GM21528 (cell line): ENCODE results near the gene DNAH17.

ENCODE experiments used
- ATAC-seq: cut with Tn5 transposase; IDR thresholded peaks from one replicate; pipeline ENCODE4 v1.9.1; 2021; ENCODE audit warnings: mild to moderate bottlenecking, moderate library complexity; ENCODE audit not compliant: unreplicated experiment, low FRiP score

Gene DNAH17

DNA sequence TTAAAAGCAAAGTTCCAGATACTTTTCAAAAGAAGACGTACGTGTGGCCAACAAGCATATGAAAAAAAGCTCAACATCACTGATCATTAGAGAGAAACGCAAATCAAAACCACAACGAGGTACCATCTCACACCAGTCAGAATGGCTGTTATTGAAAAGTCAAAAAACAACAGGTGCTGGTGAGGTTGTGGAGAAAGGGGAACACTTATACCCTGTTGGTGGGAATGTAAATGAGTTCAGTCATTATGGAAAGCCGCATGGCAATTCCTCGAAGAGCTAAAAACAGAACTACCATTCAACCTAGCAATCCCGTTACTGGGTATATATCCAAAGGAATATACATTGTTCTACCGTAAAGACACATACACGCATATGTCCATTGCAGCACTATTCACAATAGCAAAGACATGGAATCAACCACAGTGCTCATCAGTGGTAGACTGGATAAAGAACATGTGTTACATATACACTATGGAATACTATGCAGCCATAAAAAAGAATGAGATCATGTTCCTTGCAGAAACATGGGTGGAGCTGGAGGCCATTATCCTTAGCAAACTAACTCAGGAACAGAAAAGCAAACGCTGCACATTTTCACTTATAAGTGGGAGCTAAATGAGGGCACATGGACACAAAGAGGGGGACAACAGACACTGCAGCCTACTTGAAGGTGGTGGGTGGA, 31.1 kb upstream of the DNAH17 start:
- ATAC-seq: no peak

DNA sequence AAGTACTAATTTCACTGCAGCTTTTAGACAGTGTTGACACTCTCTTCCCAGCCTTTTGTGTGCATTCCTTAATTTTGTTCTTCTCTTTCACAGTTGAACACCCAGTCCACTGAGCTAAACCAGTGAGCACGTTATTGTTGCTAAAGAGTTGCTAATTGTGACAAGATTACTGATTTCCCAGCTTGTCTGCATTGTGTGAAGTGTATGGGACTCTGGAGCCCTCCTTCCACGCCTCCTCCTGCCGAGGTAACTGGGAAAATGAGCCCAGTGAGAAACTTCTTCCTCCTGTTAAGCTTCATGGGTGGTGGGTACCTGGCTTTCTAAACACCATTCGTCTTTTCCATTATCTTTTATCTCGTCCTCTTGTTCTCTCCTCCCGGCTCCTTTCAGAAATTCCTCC, 29.8 kb upstream of the DNAH17 start:
- ATAC-seq: no peak

DNA sequence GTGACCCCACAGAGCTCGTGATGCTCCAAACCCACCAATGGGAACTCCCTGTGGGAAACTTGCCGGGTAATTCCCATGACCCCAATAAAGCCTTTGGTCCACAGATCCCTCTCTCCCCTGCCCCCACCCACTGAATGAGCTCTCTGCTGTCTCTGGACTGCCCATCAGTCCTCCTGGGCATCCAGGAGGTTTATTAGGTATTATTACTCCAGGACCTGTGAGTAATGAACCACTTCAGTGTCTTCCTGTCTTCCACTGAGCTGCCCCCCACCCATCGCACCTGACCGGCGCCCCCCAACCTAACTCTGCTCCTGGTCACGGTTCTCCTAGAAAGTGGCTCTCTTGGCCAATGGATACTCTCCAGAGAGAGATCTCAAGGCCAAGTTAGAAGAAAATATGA, 28.7 kb upstream of the DNAH17 start:
- ATAC-seq: no peak

DNA sequence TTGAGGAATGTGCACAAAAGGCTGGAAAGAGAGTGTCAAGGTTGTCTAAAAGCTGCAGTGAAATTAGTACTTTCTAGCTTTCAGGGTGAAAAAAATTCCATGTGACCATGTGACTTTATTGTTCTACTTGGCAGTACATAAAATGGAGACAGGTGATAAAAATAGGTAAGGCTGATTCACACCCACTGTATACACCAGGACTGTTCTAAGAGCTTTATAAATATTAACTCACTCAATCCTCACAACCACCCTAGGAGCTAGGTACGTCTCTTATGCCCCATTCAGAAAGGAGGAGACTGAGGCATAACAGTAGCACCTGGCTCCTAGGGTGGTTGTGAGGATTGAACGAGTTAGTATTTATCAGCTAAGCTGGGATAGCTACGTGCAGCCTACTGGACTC, 28.2 kb upstream of the DNAH17 start:
- ATAC-seq: no peak

DNA sequence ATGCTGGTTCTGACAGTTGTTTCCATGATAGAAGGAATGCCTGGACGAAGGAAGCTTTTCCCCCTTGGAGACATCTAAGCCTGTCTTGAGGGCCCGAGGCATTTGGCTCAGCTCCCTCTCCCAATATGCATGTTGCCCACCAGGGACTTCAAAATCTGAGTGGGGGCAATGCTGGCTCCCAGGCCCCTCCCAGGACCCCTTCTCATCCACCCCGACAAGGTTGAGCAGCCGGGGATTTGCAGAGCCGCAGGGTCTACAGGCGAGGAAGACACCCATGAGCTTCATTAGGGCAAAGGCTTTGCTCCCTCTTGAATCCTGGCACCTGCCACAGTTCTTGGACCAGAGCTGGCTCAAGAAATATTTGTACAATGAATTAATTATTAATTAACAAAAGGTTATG, 25.1 kb upstream of the DNAH17 start:
- no peak for ATAC-seq

DNA sequence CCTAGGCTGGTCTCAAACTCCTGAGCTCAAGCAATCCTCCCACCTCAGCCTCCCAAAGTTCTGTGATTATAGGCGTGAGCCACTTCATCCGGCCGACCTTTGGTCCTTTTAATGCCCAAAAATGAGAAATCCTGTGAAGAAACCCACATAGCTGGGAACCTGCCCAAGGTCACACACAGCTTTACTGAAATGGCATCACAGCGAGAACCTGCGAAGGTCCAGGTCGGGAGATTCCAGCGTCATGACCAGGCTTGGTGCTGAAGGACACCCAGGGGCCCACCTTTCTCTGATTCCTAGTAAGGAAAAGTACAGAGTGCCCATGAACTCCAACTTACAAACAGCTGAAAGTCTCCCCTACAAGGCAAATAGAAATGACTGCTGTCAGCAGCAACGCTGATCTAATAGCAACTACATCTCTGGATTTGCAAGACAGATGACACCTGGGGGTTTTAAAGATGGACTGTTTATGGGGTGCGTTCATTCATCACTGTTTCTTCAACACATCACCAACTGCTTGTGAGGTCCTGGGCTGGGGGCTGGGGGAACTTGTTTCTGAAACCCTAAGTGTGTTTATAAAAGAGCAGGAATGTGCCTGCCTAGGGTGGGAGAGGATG, 24.5 kb upstream of the DNAH17 start:
- no peak for ATAC-seq

DNA sequence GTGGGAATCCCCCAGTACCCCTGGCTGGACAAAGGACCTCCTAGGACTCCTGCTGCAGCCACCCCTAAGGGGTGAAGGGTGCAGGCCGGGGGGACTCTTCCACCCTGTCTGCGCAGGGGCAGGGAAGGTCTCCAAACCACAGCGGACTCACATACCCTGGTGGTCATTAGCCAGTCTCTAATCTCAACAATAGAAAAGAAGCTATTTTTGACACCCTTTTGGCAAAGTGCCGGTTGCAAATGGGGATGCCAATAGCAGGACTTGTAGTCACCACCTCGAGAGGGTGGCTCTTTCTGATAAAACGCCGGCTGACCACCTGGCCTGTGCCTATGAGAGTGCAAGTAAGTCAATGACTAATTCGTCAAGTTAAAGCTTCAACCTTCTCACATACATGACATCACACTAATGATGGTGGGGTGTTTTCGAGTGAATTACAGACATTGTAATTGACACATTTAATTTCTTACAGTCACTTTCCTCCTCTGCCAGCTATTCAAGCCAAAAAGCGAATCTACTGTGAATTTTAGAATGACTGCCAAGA, 23.1 kb upstream of the DNAH17 start:
- no peak for ATAC-seq

DNA sequence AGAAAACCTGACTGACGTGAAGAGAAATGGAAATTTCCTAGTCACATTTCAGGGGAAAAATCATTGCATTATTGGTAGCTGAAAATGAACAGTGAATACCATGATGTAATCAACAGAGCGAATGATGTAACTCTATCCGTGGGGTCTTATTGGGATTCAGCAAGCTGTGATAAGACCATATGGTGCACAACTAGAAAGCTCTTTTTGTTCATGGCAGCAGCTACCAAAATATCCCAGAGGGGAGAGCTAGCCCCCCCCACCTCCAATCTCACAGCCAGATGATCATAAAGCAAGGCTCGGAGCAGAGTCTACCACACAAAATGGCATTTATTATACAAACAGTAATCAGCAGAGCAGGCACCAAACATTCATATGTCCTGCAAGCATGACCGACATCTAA, 22.2 kb upstream of the DNAH17 start:
- no peak for ATAC-seq

DNA sequence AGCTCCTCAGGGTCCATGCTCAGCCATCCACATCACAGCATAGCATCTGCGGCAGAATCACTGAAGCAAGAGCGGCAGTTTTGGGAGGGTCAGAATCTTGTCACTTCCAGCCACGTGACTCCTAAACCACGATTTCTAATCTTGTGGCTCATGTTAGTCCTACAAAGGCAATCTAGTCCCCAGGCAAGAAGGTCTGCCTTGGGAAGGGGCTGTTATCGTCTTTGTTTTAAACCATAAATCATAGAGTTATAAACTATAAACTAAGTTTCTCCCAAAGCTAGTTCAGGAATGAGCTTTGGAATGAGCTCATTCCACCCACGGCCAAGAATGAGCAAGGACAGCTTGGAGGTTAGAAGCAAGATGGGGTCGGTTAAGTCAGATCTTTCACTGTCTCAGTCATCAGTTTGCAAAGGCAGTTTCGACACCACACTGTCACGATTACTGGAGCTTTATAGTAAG, 20.8 kb upstream of the DNAH17 start:
- ATAC-seq: no peak

DNA sequence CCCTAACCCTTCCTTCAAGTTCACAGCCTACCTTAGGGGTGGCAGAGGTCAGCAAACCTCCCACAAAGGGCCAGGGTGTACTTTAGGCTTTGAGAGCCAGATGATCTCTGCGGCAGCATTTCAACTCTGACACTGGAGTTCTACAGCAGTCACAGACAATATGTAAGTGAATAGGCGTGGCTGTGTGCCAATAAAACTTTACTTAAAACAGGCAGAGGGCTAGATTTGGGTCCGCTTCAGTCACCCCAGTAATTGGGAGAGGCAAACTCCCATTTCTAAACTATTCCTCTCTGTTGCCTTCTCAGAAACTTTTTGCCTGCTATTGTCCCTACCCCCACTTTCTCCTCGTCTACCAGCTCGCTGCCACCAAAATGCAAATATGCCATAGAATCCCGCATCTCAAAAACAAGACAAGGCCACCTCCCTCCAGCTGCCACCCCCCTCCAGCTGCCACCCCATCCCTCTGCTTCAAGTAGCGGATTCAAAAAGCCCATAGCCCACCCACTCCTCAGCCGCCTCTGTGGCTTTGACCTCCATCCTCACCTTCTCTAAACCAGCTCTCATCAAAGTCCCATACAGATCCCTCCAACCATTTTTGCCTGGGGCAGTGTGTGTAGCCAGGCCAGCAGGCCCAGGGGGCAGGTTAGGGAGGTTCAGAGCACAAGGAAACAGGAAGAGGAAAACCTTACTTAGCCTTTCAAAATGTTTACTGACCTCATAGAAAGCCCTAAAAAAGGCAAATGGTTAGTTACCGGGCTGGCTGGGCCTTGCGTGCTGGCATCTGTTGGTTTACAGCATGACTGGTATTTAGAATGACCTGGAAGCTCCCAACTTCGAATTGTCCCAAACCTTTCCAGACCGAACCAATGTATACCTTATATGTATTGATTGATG, 19.9 kb upstream of the DNAH17 start:
- no peak for ATAC-seq

DNA sequence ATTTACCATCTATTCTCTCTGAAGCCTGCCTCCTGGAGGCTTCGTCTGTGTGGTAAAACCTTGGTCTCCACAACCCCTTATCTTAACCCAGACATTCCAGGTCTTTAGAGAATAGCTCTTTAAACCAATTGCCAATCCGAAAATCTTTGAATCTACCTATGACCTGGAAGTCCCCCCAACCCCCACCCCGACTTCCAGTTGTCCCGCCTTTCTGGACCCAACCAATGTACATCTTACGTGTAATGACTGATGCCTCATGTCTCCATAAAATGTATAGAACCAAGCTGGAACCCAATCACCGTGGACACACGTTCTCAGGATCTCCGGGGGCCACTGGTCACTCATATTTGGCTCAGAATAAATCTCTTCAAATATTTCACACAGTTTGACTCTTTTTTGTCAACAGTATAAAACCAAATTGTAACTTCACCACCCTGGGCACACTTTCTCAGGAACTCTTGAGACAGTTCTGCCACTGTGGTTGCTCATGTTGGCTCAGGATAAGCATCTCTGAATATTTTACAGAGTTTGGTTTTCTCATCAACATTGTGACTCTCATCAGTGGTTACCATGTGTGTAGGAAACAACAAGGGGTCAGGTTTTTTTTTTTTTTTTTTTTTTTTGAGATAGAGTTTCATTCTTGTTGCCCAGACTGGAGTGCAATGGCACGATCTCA, 18.1 kb upstream of the DNAH17 start:
- no peak for ATAC-seq

DNA sequence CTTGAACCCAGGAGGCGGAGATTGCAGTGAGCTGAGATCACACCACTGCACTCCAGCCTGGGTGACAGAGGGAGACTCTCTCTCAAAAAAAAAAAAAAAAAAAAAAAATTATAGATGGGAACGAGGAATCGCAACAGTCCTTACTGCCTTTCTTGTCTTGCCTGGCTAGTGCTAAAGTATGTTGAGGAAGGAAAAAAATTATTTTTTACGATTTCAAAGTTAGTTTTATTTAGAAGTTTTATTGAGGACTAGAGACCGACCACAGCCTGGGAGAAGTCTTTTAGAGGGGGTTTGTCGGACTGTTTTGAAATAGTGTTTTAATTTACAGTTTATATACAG, 15.8 kb upstream of the DNAH17 start:
- ATAC-seq: no peak

DNA sequence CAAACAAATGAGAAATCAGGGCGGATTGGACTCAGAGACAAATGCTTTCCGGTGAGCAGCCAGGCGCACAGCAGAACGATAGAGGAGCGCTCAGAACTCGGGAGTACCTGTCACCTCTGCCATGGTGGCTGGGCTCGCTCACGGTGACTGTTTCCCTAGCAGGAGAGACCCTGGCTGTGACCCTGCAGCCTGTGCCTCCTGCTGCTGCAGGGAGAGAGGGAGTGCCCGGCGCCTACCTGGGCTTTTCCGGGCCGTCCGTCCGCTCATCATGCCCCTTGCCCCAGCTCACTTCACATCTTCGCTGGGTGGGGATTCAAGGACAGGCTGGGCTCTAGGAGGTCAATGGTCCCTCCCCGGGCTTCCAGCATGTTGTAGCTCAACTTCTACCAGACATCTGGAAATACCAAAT, 14.1 kb upstream of the DNAH17 start:
- ATAC-seq: no peak

DNA sequence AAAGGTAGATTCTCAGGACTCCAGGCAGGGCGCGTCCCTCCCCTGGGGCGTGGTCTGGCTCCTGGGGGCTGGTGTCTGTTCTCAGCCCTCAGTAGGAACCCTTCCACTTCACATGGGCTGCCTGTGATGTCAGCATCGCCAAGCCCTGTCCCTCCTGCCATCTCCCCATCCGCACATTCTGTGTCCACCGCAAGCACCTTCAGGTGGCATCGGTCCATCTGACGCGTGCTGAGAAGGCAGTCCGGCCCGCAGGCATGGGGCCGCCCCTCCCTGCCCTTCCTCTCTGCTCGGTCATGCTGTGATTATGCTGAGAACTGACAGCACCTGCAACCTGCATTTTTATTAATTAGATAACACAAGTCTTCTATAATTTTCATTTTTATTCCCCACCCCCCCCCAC, 12.7 kb upstream of the DNAH17 start:
- ATAC-seq: no peak

DNA sequence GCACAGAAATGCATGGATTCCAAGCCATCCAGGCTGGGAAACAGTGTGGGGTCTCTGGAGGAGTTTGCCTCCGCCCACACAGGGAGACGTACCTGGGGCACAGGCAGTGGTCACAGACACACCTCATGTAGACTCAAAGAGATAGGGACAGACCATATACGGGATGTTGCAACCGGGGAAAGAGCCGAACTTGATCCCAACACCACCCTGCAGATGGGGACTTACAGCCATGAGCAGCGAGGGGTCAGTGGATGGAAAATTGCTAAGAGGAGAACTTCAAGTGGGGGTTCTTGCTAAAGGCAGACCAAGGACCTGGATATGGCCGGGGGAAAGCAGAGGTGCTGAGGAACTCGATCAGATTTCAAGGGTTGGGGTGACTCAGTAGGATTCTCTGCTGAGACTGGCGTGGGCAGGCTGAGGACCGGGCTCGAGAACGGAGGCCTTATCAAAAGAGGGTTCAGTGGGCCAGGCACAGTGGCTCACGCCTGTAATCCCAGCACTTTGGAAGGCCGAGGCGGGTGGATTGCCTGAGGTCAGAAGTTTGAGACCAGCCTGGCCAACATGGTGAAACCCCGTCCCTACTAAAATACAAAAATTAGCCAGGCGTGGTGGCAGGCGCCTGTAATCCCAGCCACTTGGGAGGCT, 12.0 kb upstream of the DNAH17 start:
- ATAC-seq: no peak

DNA sequence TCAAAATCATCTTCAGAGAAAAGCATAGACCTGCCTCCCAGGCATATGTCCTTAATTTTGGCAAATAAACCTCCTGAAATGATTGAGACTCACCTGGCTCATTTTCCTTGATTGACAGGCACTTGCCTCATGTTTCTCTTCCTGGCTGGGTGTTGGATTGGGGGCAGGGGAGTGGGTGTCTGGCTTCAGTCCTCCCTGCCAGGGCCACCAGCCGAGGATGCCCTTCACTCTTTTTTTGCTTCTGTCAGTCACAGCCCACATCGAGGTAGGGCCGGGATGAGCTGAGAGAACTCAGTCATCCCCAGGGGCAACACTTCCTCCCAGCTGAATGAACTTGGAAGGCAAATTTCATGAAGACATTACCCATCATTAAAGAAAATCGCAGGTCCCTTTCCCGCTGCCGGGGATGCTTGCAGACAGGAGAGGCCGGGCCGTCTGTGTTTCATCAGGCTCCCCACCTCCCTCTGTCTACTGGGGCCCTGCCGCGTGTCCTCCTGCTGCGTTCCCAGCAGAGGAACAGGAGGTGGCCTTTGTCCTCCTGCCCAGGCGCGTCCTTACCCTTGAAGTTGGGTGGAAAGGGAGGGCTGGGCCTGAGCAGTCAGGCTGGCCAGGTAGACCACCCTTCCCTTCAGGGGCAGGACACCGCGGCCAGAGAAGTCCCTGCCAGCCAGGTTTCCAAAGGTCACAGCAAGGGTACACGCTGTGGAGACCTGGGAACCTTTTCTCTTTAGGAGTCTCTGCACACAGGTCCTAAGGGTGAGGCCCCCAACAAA, 11.2 kb upstream of the DNAH17 start:
- no peak for ATAC-seq

DNA sequence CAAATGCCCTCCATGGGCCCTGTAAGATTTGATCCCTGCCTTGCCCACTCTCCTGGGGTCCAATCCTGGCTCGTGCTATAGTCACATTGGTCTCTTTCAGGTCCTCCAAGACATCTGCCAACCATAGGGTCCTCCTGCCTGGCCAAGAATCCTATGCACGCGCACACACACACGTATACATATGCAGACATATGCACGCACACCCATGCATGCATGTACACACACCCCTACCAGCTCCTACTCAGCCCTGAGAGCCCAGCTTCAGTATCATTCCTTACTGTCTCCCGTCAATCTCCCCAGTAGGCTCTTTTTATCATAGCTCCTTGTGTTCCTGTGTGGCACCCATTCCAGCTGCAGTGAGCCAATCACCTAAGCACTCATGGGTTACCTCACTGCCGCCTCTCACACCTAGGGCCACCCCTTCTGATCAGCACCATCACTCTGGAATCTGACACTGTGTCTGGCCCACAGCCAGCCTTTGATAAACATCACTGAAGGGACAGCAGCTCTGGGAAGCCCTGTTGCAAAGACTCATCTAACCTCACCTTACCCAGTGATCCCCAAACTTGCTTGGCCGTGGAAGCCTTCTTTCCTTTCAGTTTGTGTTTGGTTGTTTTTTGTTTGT, 7.9 kb upstream of the DNAH17 start:
- no peak for ATAC-seq

DNA sequence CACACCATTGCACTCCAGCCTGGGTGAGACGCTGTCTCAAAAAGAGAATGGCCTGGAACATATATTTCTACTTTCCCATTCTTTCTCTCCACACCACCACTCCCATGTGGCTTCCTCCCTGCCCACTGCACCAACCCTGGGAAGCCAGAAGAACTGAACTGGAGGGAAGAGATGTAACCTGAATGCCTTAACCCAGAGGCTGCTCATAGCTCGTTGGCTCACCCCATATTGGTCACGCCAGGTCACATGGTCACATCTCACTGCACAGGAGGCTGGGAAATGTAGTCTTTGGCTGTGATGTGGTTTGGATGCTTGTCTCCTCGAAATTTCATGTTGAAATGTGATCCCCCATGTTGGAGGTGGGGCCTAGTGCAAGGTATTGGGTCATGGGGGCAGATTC, 5.9 kb upstream of the DNAH17 start:
- no peak for ATAC-seq

DNA sequence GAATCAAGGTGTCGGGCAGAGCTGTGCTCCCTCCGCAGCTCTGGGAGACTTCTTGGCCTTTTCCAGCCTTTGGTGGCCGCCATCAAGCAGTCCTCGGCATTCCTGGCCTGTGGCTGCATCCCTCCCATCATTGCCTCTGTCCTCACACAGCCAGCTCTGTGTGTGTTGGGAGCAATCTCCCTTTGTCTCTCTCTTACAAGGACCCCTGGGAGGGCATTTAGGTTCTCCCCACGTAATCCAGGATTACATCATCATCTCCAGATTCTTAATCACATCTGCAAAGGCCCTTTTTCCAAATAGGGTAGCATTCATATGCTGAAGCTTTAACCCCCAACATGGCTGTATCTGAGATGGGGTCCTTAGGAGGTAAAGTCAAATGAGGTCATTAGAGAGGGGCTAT, 4.1 kb upstream of the DNAH17 start:
- ATAC-seq: no peak
